Astrocyte (in vitro differentiated cells and primary cell): ENCODE results near the gene MKKS. TPM values are rescaled to one million over a fixed set of nuclear protein-coding genes. Genes with fewer than 3 reads are reported as not detected.

Experiments
- DNase-seq: peaks from one replicate; pipeline ENCODE4 v3.0.0-alpha.2; 2010; ENCODE audit warnings: low read depth
- FAIRE-seq: peaks from 2 replicates; lab custom pipeline; 2011; peaks lifted over from hg19 to GRCh38; lab: Jason Lieb, UNC
- H2AFZ ChIP-seq: 2 replicates; pipeline ENCODE4 v1.6.0; 2012; ENCODE audit warnings: low read depth, low read length, inconsistent platforms
- H3K27ac ChIP-seq: 2 replicates; pipeline ENCODE4 v1.5.1; 2011; ENCODE audit warnings: low read depth, low read length, inconsistent platforms
- H3K27me3 ChIP-seq: 2 replicates; pipeline ENCODE4 v1.6.0; 2011; ENCODE audit warnings: low read length, inconsistent platforms; ENCODE audit not compliant: insufficient read depth
- H3K36me3 ChIP-seq: 2 replicates; pipeline ENCODE4 v1.5.1; 2011; ENCODE audit warnings: low read length, inconsistent platforms; ENCODE audit not compliant: insufficient read depth
- H3K4me1 ChIP-seq: 2 replicates; pipeline ENCODE4 v1.5.1; 2011; ENCODE audit warnings: low read length, inconsistent platforms; ENCODE audit not compliant: insufficient read depth
- H3K4me2 ChIP-seq: 2 replicates; pipeline ENCODE4 v1.6.0; 2012; ENCODE audit warnings: low read length, inconsistent platforms
- H3K4me3 ChIP-seq: 2 replicates; pipeline ENCODE4 v1.5.1; 2011; ENCODE audit warnings: low read depth, mild to moderate bottlenecking, low read length, inconsistent platforms; ENCODE audit not compliant: insufficient read depth
- H3K79me2 ChIP-seq: 2 replicates; pipeline ENCODE4 v1.6.0; 2012; ENCODE audit warnings: mild to moderate bottlenecking, low read length, inconsistent platforms; ENCODE audit not compliant: insufficient read depth
- H3K9ac ChIP-seq: 2 replicates; pipeline ENCODE4 v1.6.0; 2012; ENCODE audit warnings: mild to moderate bottlenecking, low read length, inconsistent platforms
- H3K9me3 ChIP-seq: 2 replicates; pipeline ENCODE4 v1.5.1; 2012; ENCODE audit warnings: low read depth, mild to moderate bottlenecking, low read length, inconsistent platforms; ENCODE audit not compliant: insufficient read depth
- H4K20me1 ChIP-seq: 2 replicates; pipeline ENCODE4 v1.6.0; 2012; ENCODE audit warnings: low read length, inconsistent platforms; ENCODE audit not compliant: insufficient read depth
- H3K27ac Mint-ChIP-seq: one replicate; pipeline ENCODE4 v1.8.0; 2021; ENCODE audit warnings: mild to moderate bottlenecking, mixed read lengths; ENCODE audit not compliant: unreplicated experiment
- H3K27me3 Mint-ChIP-seq: one replicate; pipeline ENCODE4 v1.8.0; 2021; ENCODE audit warnings: low read depth, mixed read lengths; ENCODE audit not compliant: unreplicated experiment
- H3K36me3 Mint-ChIP-seq: one replicate; pipeline ENCODE4 v1.8.0; 2021; ENCODE audit warnings: low read depth, mixed read lengths; ENCODE audit not compliant: unreplicated experiment
- H3K4me1 Mint-ChIP-seq: one replicate; pipeline ENCODE4 v1.8.0; 2021; ENCODE audit warnings: low read depth, mixed read lengths; ENCODE audit not compliant: unreplicated experiment
- H3K4me3 Mint-ChIP-seq: one replicate; pipeline ENCODE4 v1.8.0; 2021; ENCODE audit warnings: mild to moderate bottlenecking, moderate library complexity, mixed read lengths; ENCODE audit not compliant: unreplicated experiment
- H3K9me3 Mint-ChIP-seq: one replicate; pipeline ENCODE4 v1.8.0; 2021; ENCODE audit warnings: mild to moderate bottlenecking, mixed read lengths; ENCODE audit not compliant: unreplicated experiment
- CTCF ChIP-seq: IDR thresholded peaks from 2 replicates; pipeline ENCODE4 v1.5.1; 2011; ENCODE audit warnings: low read depth, mild to moderate bottlenecking, inconsistent platforms, low read length, moderate library complexity; ENCODE audit not compliant: insufficient read depth
- EZH2 ChIP-seq: IDR thresholded peaks from 2 replicates; pipeline ENCODE4 v1.6.1; 2012; ENCODE audit warnings: mild to moderate bottlenecking, low read length, inconsistent platforms; ENCODE audit not compliant: insufficient read depth
- total RNA-seq: library from RNA; stranded (reverse); gene quantifications from 2 replicates; pipeline ENCODE4 v1.2.1, GENCODE V29; 2021

Gene MKKS
- total RNA-seq, 1 donor from 2014 or later, result 13.4 TPM

GRCh38 chr20:10408108-10408813 is 25.8 kb downstream of the MKKS start:
- H3K9me3 ChIP-seq, result no peaks in the 10 kb centered on the region
- Mint-ChIP-seq H3K27me3 (no peaks in the 10 kb centered on the region), H3K36me3 (no peaks in the 10 kb centered on the region), H3K9me3 (no peaks in the 10 kb centered on the region), H3K4me3 (no peak overlapping the region), H3K27ac (no peak overlapping the region), H3K4me1 (no peaks in the 10 kb centered on the region)
- TF ChIP-seq EZH2 (no peak), CTCF (no peak)
- no peak for DNase-seq
- H4K20me1 ChIP-seq, result no peaks in the 10 kb centered on the region
- H3K4me2 ChIP-seq, result no peak overlapping the region
- H2AFZ ChIP-seq, result no peak overlapping the region
- no peak overlapping the region for H3K27ac ChIP-seq
- no peaks in the 10 kb centered on the region for H3K36me3 ChIP-seq
- no peaks in the 10 kb centered on the region for H3K27me3 ChIP-seq
- H3K79me2 ChIP-seq, result no peaks in the 10 kb centered on the region
- H3K4me3 ChIP-seq, result no peak overlapping the region
- no peaks in the 10 kb centered on the region for H3K4me1 ChIP-seq
- H3K9ac ChIP-seq, result no peak overlapping the region
- no peak for FAIRE-seq

- TF ChIP-seq CTCF, result no peak
- TF ChIP-seq EZH2, result no peak
- H3K4me3 ChIP-seq, result no peak overlapping the region
- H3K4me1 ChIP-seq, result no peaks in the 10 kb centered on the region
- no peaks in the 10 kb centered on the region for H3K79me2 ChIP-seq
- H3K27ac ChIP-seq, result no peak overlapping the region
- DNase-seq (no peak), FAIRE-seq (no peak)
- Mint-ChIP-seq H3K27ac (no peak overlapping the region), H3K27me3 (no peaks in the 10 kb centered on the region), H3K9me3 (no peaks in the 10 kb centered on the region), H3K4me3 (no peak overlapping the region), H3K36me3 (no peaks in the 10 kb centered on the region), H3K4me1 (no peaks in the 10 kb centered on the region)
- H4K20me1 ChIP-seq, result no peaks in the 10 kb centered on the region
- H3K27me3 ChIP-seq, result no peaks in the 10 kb centered on the region
- no peak overlapping the region for H3K4me2 ChIP-seq
- H3K9ac ChIP-seq, result no peak overlapping the region
- no peak overlapping the region for H2AFZ ChIP-seq
- no peaks in the 10 kb centered on the region for H3K36me3 ChIP-seq
- no peaks in the 10 kb centered on the region for H3K9me3 ChIP-seq
These were observed 29.0 kb downstream of the MKKS start for GRCh38 chr20:10404959-10405530.

- Histone ChIP-seq H3K27ac (no peak overlapping the region), H3K79me2 (no peaks in the 10 kb centered on the region), H3K36me3 (no peaks in the 10 kb centered on the region), H3K27me3 (no peaks in the 10 kb centered on the region), H3K4me1 (no peaks in the 10 kb centered on the region), H4K20me1 (no peaks in the 10 kb centered on the region), H2AFZ (no peak overlapping the region), H3K9ac (no peak overlapping the region), H3K4me2 (no peak overlapping the region), H3K4me3 (no peak overlapping the region), H3K9me3 (no peaks in the 10 kb centered on the region)
- FAIRE-seq (no peak), DNase-seq (no peak)
- TF ChIP-seq CTCF (no peak), EZH2 (no peak)
- Mint-ChIP-seq H3K4me1 (no peaks in the 10 kb centered on the region), H3K9me3 (no peaks in the 10 kb centered on the region), H3K27ac (no peak overlapping the region), H3K36me3 (no peaks in the 10 kb centered on the region), H3K4me3 (no peak overlapping the region), H3K27me3 (no peaks in the 10 kb centered on the region)
These were observed 29.9 kb downstream of the MKKS start for GRCh38 chr20:10404023-10404628.
